HEK293T (cell line): ENCODE data around the gene HNMT.

ENCODE experiments used
- CTCF ChIA-PET: fragments of 350-600 bp; formaldehyde crosslinking; extraction: SDS; loops from one replicate; lab custom pipeline; 2021; ENCODE audit warnings: antibody characterized with exemption, inconsistent platforms; lab: Yijun Ruan, JAX
- POLR2A ChIA-PET: fragments of 350-600 bp; formaldehyde crosslinking; extraction: SDS; loops from one replicate; lab custom pipeline; 2020; ENCODE audit warnings: antibody characterized with exemption, inconsistent platforms; lab: Yijun Ruan, JAX
- DNase-seq: peaks from one replicate; pipeline ENCODE4 v3.0.0; 2012; ENCODE audit warnings: mixed read lengths; ENCODE audit errors: extremely low spot score
- ARNT ChIP-seq: fragments of 450-650 bp; IDR thresholded peaks from 2 replicates; pipeline ENCODE4 v1.6.1; 2017; ENCODE audit warnings: mild to moderate bottlenecking
- BHLHE40 ChIP-seq: fragments of 450-650 bp; IDR thresholded peaks from 2 replicates; pipeline ENCODE4 v1.6.1; 2016; ENCODE audit warnings: mild to moderate bottlenecking, moderate library complexity, borderline replicate concordance
- CTBP1 ChIP-seq: fragments of 450-650 bp; IDR thresholded peaks from 2 replicates; pipeline ENCODE4 v1.6.1; 2016; ENCODE audit warnings: borderline replicate concordance
- ELF4 ChIP-seq: fragments of 450-650 bp; IDR thresholded peaks from 2 replicates; pipeline ENCODE4 v1.6.1; 2017; ENCODE audit warnings: antibody characterized with exemption
- FOXA1 ChIP-seq: fragments of 450-650 bp; IDR thresholded peaks from 2 replicates; pipeline ENCODE4 v1.6.1; 2016; ENCODE audit warnings: mild to moderate bottlenecking
- FOXK2 ChIP-seq: fragments of 450-650 bp; IDR thresholded peaks from 2 replicates; pipeline ENCODE4 v1.6.1; 2016; ENCODE audit warnings: mild to moderate bottlenecking
- FOXM1 ChIP-seq: fragments of 450-650 bp; IDR thresholded peaks from 2 replicates; pipeline ENCODE4 v1.6.1; 2017; ENCODE audit warnings: mild to moderate bottlenecking, borderline replicate concordance
- HDGF ChIP-seq: fragments of 450-650 bp; IDR thresholded peaks from 2 replicates; pipeline ENCODE4 v1.6.1; 2017; ENCODE audit warnings: antibody characterized with exemption, borderline replicate concordance
- L3MBTL2 ChIP-seq: fragments of 450-650 bp; conservative IDR thresholded peaks from 2 replicates; pipeline ENCODE4 v1.6.1; 2016; ENCODE audit warnings: mild to moderate bottlenecking
- LEF1 ChIP-seq: fragments of 450-650 bp; IDR thresholded peaks from 2 replicates; pipeline ENCODE4 v1.6.1; 2017; ENCODE audit warnings: mild to moderate bottlenecking, borderline replicate concordance
- NFRKB ChIP-seq: fragments of 450-650 bp; IDR thresholded peaks from 2 replicates; pipeline ENCODE4 v1.6.1; 2016; ENCODE audit warnings: mild to moderate bottlenecking, moderate library complexity
- SP1 ChIP-seq: fragments of 450-650 bp; IDR thresholded peaks from 2 replicates; pipeline ENCODE4 v1.6.1; 2017
- SUZ12 ChIP-seq: fragments of 450-650 bp; IDR thresholded peaks from 2 replicates; pipeline ENCODE4 v1.6.1; 2016; ENCODE audit warnings: mild to moderate bottlenecking
- TARDBP ChIP-seq: fragments of 450-650 bp; IDR thresholded peaks from 2 replicates; pipeline ENCODE4 v1.6.1; 2016
- ZNF384 ChIP-seq: fragments of 450-650 bp; IDR thresholded peaks from 2 replicates; pipeline ENCODE4 v1.6.1; 2016
- TF ChIP-seq, protein P1 (sequence below): fragments of 450-650 bp; IDR thresholded peaks from 2 replicates; pipeline ENCODE4 v1.6.1; 2016

Gene HNMT

DNA sequence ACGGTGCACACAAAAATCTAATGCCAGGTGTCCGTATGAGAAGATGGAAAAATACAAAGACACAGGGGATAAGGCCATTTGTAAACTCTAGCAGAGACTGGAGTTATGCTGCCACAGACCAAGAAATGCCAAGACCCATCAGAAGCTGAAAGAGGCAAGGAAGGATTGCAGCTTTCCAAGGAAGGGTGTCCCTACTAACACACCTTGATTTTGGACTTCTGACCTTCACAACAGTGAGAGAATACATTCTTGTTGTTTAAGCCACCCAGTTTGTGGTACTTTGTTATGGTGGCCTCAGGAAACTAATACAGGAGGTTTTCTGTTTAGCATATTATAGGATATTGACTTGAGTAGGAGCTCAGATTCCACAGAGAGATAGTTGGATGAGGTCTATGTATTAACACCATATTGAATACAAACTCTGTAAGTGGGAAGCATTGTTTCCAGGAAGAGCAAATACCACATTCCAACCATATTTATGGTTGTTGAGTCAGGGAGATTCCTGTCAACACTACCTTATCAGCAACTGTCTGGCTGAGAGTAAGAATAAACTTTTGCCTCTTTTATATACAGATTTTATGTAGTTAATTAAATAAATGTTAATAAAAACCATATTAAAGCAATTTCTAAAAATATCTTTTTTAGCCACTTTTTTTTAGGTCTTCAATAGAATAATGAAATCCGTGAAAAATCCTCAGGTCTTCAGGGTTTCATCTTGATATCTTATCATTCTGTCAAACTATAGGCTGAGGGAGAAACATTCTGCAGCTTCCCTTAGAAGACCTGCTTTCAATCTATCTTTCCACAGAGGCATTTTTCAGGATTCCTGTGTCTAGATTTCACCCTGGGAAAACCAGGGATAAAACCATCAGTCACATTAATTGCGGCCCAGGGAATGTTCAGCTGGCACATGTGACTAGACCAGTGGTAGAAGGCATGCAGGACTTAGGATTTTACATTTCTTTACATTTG lies 35.4 kb upstream of the HNMT start:
- TF ChIP-seq FOXA1 (no peak), CTBP1 (no peak), ELF4 (no peak), L3MBTL2 (no peak), FOXM1 (no peak), ZNF384 (no peak), TARDBP (no peak), NFRKB (no peak), FOXK2 (no peak), BHLHE40 (no peak), HDGF (no peak), SUZ12 (no peak)
- CTCF ChIA-PET, result interaction anchor here (0.6 kb wide), 1 partner anchor 19 kb away, joined by 3 read pairs; no protein-coding TSS in a partner anchor
- no peak for DNase-seq
- POLR2A ChIA-PET, result no interaction called here

DNA sequence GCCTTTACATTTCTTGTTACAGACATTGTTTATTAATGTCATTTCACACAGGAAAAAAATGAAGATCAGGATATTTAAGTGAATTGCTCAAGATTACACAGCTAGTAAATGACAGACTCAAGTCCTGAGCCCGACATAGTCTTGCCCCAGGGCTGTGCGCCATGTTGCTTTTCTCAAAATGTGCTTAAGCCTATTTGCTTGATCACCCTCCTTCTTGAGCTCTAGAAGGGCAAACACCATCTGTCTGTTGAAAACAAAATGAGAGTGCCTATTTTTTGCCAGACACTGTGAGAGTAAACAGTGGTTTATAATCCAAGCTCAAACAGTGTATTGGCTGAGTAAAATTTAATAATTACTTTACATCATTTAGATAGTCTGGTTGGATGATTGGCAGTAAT lies 34.8 kb upstream of the HNMT start:
- ChIA-PET CTCF (interaction anchor here (0.6 kb wide), 1 partner anchor 19 kb away, joined by 3 read pairs; no protein-coding TSS in a partner anchor), POLR2A (no interaction called here)
- no peak for DNase-seq
- TF ChIP-seq ZNF384 (no peak), CTBP1 (no peak)

DNA sequence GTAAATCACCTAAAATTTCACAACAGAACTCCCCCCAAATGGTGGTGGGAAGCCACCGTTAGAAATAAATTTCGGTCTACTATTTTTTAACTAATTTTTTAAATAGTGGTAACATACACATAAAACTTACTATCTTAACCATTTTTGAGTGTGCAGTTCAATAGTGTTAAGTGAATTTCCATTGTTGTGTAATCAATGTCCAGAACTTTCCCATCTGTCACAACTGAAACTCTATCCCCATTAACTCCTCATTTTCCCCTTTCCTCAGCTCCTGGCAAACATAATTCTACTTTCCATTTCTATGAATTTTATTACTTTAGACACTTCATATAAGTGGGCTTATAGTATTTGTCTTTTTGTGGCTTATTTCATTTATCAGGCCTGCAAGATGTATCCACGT lies 34.1 kb upstream of the HNMT start:
- DNase-seq, result no peak
- POLR2A ChIA-PET, result no interaction called here

DNA sequence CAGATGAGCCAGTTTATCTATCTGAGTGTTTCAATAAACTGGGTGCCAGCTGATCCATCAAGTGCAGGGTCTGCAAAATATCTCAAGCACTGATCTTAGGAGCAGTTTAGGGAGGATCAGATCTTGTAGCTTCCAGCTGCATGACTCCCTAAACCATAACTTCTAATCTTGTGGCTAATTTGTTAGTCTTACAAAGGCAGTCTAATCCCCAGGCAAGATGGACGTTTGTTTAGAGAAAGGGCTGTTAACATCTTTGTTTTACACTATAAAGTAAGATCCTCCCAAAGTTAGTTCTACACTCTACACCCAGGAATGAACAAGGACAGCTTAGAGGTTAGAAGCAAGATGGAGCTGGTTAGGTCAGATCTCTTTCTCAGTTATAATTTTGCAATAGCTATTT lies 28.7 kb upstream of the HNMT start:
- DNase-seq, result no peak
- TF ChIP-seq ZNF384 (no peak), FOXA1 (no peak), TARDBP (no peak), LEF1 (no peak), SUZ12 (no peak), NFRKB (no peak), CTBP1 (no peak), L3MBTL2 (no peak), ARNT (no peak), HDGF (no peak), ELF4 (no peak), FOXK2 (no peak), FOXM1 (no peak)
- TF ChIP-seq, protein P1, sequence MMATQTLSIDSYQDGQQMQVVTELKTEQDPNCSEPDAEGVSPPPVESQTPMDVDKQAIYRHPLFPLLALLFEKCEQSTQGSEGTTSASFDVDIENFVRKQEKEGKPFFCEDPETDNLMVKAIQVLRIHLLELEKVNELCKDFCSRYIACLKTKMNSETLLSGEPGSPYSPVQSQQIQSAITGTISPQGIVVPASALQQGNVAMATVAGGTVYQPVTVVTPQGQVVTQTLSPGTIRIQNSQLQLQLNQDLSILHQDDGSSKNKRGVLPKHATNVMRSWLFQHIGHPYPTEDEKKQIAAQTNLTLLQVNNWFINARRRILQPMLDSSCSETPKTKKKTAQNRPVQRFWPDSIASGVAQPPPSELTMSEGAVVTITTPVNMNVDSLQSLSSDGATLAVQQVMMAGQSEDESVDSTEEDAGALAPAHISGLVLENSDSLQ, result no peak
- ChIA-PET POLR2A (no interaction called here), CTCF (interaction anchor here (0.6 kb wide), 1 partner anchor 25 kb away, joined by 3 read pairs; no protein-coding TSS in a partner anchor)

More for the DNA sequence above, 34.1 kb upstream of the HNMT start:
- CTCF ChIA-PET, result no interaction called here
- no peak for TF ChIP-seq SP1
- no peak for TF ChIP-seq NFRKB
- no peak for TF ChIP-seq ARNT
- no peak for TF ChIP-seq HDGF
- no peak for TF ChIP-seq TARDBP

DNA sequence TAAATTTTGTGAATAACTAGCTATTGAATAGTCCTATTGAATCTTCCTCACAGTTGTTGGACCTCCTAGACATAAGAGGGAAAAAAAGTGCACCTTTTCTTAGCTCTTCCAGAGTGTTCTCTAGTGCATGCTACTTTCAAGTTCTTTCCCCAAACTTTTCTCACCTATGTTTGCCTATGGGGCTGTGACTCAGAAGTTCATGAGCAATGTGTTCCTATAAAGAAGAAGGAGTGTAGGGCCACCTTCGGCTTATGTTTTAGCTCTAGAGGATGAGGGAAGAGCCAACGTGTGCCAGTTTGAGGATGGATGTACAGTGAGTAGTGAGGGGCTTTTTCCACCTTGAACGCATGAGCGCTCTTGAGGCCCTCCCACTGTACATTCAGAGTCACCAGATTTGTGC lies 27.0 kb upstream of the HNMT start:
- ChIA-PET CTCF (interaction anchor here (0.7 kb wide), 1 partner anchor 890 kb away, joined by 3 read pairs; no protein-coding TSS in a partner anchor), POLR2A (no interaction called here)
- TF ChIP-seq SP1 (no peak), FOXM1 (no peak), ARNT (no peak), L3MBTL2 (no peak), LEF1 (no peak), BHLHE40 (no peak), ELF4 (no peak), NFRKB (no peak), HDGF (no peak), TARDBP (no peak), ZNF384 (no peak), SUZ12 (no peak), CTBP1 (no peak), FOXK2 (no peak), FOXA1 (no peak)
- TF ChIP-seq, protein P1, result no peak
- DNase-seq, result no peak

DNA sequence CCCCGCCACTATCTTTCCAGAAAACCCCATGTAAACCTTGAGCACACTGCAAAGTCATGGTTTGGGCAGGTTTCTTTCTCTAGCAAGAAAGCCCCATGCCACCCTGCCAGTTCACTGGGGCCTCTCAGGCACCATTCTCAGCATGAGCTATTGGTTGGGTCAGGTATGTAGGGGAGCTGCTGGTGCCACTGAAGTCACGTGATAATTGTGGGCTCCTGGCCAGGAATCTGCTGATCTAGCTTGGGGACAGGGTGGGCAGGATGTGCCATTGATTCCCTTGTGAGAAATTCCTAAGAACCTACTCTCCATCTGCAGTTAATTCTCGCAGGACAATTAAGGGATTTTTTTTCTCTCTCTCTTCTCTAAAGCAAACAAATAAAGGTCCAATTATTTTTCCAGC lies 26.5 kb upstream of the HNMT start:
- POLR2A ChIA-PET, result no interaction called here
- CTCF ChIA-PET, result interaction anchor here (0.7 kb wide), 1 partner anchor 889 kb away, joined by 3 read pairs; no protein-coding TSS in a partner anchor
- no peak for TF ChIP-seq SUZ12
- no peak for TF ChIP-seq TARDBP
- no peak for TF ChIP-seq HDGF
- no peak for TF ChIP-seq CTBP1
- TF ChIP-seq ELF4, result no peak
- TF ChIP-seq ARNT, result no peak

DNA sequence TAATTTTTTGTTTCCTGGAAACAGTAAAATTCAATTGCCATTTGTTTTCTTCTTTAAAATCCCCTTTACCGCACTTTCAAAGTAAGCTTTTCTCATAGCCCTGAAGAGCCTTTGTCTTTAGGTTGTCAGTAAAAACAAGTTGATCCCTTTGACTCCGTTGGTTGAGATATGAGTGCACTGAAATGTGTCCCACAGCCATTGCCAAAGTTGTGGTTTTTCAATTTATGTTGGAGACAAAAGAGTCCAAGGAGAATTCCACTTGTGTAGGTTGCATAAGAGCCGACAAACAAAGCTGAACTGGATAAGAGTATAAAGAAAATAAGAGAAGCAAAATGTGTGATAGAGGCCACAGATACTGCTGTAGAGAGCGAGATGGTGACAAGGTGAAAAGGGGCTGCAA lies 26.1 kb upstream of the HNMT start:
- TF ChIP-seq BHLHE40 (no peak), CTBP1 (no peak), LEF1 (no peak), TARDBP (no peak), ARNT (no peak), HDGF (no peak)
- DNase-seq, result no peak
- CTCF ChIA-PET, result interaction anchor here (0.7 kb wide), 1 partner anchor 889 kb away, joined by 3 read pairs; no protein-coding TSS in a partner anchor
- POLR2A ChIA-PET, result no interaction called here

More for the DNA sequence above, 26.5 kb upstream of the HNMT start:
- DNase-seq, result no peak
